HepG2 (cell line): ENCODE data around the gene PHTF1. TPM values are rescaled to one million over a fixed set of nuclear protein-coding genes. Genes with fewer than 3 reads are reported as not detected.

Experiments used
- ATAC-seq: fragments of 200-7000 bp; cut with Tn5 transposase; 3 replicates; pipeline ENCODE4 v1.9.1; 2020; ENCODE audit warnings: mild to moderate bottlenecking, moderate library complexity
- BruUV-seq: library from RNA; stranded (reverse); fragments of 400-500 nt; replicated peaks from 2 replicates; lab custom pipeline; 2021; lab: Mats Ljungman, UMichigan
- CTCF ChIA-PET: fragments of 300-600 bp; formaldehyde crosslinking; extraction: SDS; loops from one replicate; lab custom pipeline; 2021; ENCODE audit warnings: low total read pairs, inconsistent platforms, low intra/inter-chr PET ratio; lab: Yijun Ruan, JAX
- POLR2A ChIA-PET: fragments of 350-600 bp; sonication (Branson Sonifier 250); formaldehyde crosslinking; loops from one replicate; lab custom pipeline; 2020; ENCODE audit warnings: antibody characterized with exemption, inconsistent platforms; lab: Yijun Ruan, JAX
- DNase-seq: peaks from one replicate; pipeline ENCODE4 v3.0.0-alpha.2; 2015; ENCODE audit warnings: low spot score
- FAIRE-seq: peaks from 3 replicates; lab custom pipeline; 2011; peaks lifted over from hg19 to GRCh38; lab: Jason Lieb, UNC
- H2AFZ ChIP-seq: one replicate; pipeline ENCODE4 v1.6.1; 2011; ENCODE audit warnings: low read length, inconsistent platforms
- H3K27ac ChIP-seq: fragments of 300-600 bp; 3 replicates; pipeline ENCODE4 v1.8.0; 2011; ENCODE audit warnings: mixed run types, mild to moderate bottlenecking, mixed read lengths, low read length, inconsistent platforms; ENCODE audit not compliant: insufficient read depth; ENCODE audit errors: extremely low read length
- H3K27me3 ChIP-seq, 2 experiments: fragments of 200-600 bp in 1 of 2; 2 replicates in 1 of 2; 3 replicates in 1 of 2; pipeline versions ENCODE4 v1.6.0 to v1.8.0; 2011; ENCODE audit warnings: low read length in 2 of 2, mild to moderate bottlenecking in 2 of 2, moderate library complexity in 2 of 2, inconsistent platforms in 1 of 2; ENCODE audit not compliant: insufficient read depth in 2 of 2, control insufficient read depth in 1 of 2
- H3K36me3 ChIP-seq, 2 experiments: fragments of 200-600 bp in 1 of 2; replicated peaks in 1 of 2; 2 replicates in 1 of 2; 3 replicates in 1 of 2; pipeline versions ENCODE4 v1.5.1 to v1.8.0; 2011; ENCODE audit warnings: low read length in 2 of 2, inconsistent platforms in 1 of 2; ENCODE audit not compliant: insufficient read depth in 2 of 2, control insufficient read depth in 1 of 2
- H3K4me1 ChIP-seq: 2 replicates; pipeline ENCODE4 v1.5.1; 2012; ENCODE audit warnings: low read length, inconsistent platforms; ENCODE audit not compliant: insufficient read depth
- H3K4me2 ChIP-seq: 2 replicates; pipeline ENCODE4 v1.6.0; 2011; ENCODE audit warnings: low read depth, low read length, inconsistent platforms
- H3K4me3 ChIP-seq, 3 experiments: fragments of 200-600 bp in 1 of 3; sonication (generic), shearing (Covaris generic) in 1 of 3; replicated peaks in 1 of 3; 2 replicates each; pipeline ENCODE4 v1.5.1; 2011 to 2016; ENCODE audit warnings: low read length in 3 of 3, inconsistent platforms in 2 of 3, low read depth in 2 of 3, mild to moderate bottlenecking in 2 of 3, control low read depth in 1 of 3, mixed read lengths in 1 of 3; ENCODE audit not compliant: insufficient read depth in 1 of 3
- H3K79me2 ChIP-seq: one replicate; pipeline ENCODE4 v1.6.1; 2011; ENCODE audit warnings: low read length, inconsistent platforms; ENCODE audit not compliant: insufficient read depth
- H3K9ac ChIP-seq: 2 replicates; pipeline ENCODE4 v1.6.0; 2011; ENCODE audit warnings: mild to moderate bottlenecking, low read depth, low read length, inconsistent platforms; ENCODE audit not compliant: insufficient read depth
- H3K9me3 ChIP-seq: 2 replicates; pipeline ENCODE4 v1.5.1; 2012; ENCODE audit warnings: mild to moderate bottlenecking, low read length
- H4K20me1 ChIP-seq: 2 replicates; pipeline ENCODE4 v1.6.0; 2011; ENCODE audit warnings: inconsistent platforms, mild to moderate bottlenecking, low read length, moderate library complexity; ENCODE audit not compliant: insufficient read depth
- ESRRA ChIP-seq: sonication (generic); formaldehyde crosslinking; IDR thresholded peaks from 2 replicates; pipeline ENCODE4 v1.5.1; 2020; ENCODE audit warnings: mild to moderate bottlenecking, low read depth, missing genetic modification reagents
- FOXO1 ChIP-seq: sonication (generic); formaldehyde crosslinking; IDR thresholded peaks from 2 replicates; pipeline ENCODE4 v1.4.0; 2020; ENCODE audit warnings: missing genetic modification reagents
- HNRNPK ChIP-seq: fragments of 200-400 bp; formaldehyde crosslinking; IDR thresholded peaks from 2 replicates; pipeline ENCODE4 v1.6.1; 2018; ENCODE audit warnings: low read length, low read depth, moderate library complexity, mild to moderate bottlenecking; ENCODE audit not compliant: poor library complexity, severe bottlenecking
- NCOA2 ChIP-seq: sonication (generic); formaldehyde crosslinking; IDR thresholded peaks from 2 replicates; pipeline ENCODE4 v1.8.0; 2022; ENCODE audit warnings: inconsistent platforms
- PHB2 ChIP-seq: fragments of 450-650 bp; IDR thresholded peaks from 2 replicates; pipeline ENCODE4 v1.6.1; 2018; ENCODE audit not compliant: partially characterized antibody
- PRPF4 ChIP-seq: fragments of 200-400 bp; formaldehyde crosslinking; IDR thresholded peaks from 2 replicates; pipeline ENCODE4 v1.6.1; 2016; ENCODE audit warnings: low read length, low read depth; ENCODE audit not compliant: poor library complexity, severe bottlenecking
- RARA ChIP-seq: IDR thresholded peaks from 2 replicates; pipeline ENCODE4 v1.6.1; 2016; ENCODE audit warnings: missing genetic modification reagents, missing compliant biosample characterization
- RCOR2 ChIP-seq: IDR thresholded peaks from 2 replicates; pipeline ENCODE4 v1.6.1; 2016; ENCODE audit warnings: missing biosample characterization, missing genetic modification reagents
- RFX3 ChIP-seq: IDR thresholded peaks from 2 replicates; pipeline ENCODE4 v1.6.1; 2016; ENCODE audit warnings: missing biosample characterization, missing genetic modification reagents
- RXRB ChIP-seq: IDR thresholded peaks from 2 replicates; pipeline ENCODE4 v1.6.1; 2016; ENCODE audit warnings: borderline replicate concordance, missing genetic modification reagents, missing compliant biosample characterization
- WIZ ChIP-seq: sonication (generic); formaldehyde crosslinking; IDR thresholded peaks from 2 replicates; pipeline ENCODE4 v1.5.1; 2020; ENCODE audit warnings: mild to moderate bottlenecking, missing genetic modification reagents
- YY1 ChIP-seq: IDR thresholded peaks from 2 replicates; pipeline ENCODE4 v1.6.1; 2011; ENCODE audit warnings: low read length, low read depth, moderate library complexity, mild to moderate bottlenecking; ENCODE audit not compliant: insufficient read depth, insufficient replicate concordance
- ZNF234 ChIP-seq: sonication (generic); formaldehyde crosslinking; conservative IDR thresholded peaks from 2 replicates; pipeline ENCODE4 v1.5.1; 2020; ENCODE audit warnings: mild to moderate bottlenecking, missing genetic modification reagents
- ZNF543 ChIP-seq: sonication (generic); formaldehyde crosslinking; IDR thresholded peaks from 2 replicates; pipeline ENCODE4 v1.4.0; 2020; ENCODE audit warnings: mild to moderate bottlenecking, missing genetic modification reagents
- ZNF564 ChIP-seq: sonication (generic); formaldehyde crosslinking; IDR thresholded peaks from 2 replicates; pipeline ENCODE4 v1.8.1; 2023; ENCODE audit warnings: mild to moderate bottlenecking, missing genetic modification reagents
- ZNF746 ChIP-seq: sonication (generic); formaldehyde crosslinking; IDR thresholded peaks from 2 replicates; pipeline ENCODE4 v1.8.0; 2022; ENCODE audit warnings: mild to moderate bottlenecking, missing genetic modification reagents
- ZNF83 ChIP-seq: sonication (generic); formaldehyde crosslinking; IDR thresholded peaks from 2 replicates; pipeline ENCODE4 v1.4.0; 2020; ENCODE audit warnings: missing genetic modification reagents, mild to moderate bottlenecking, borderline replicate concordance
- WGBS: methylation state at CpG from one replicate; pipeline ENCODE4 v1.1.6; 2017; ENCODE audit warnings: low lambda C conversion rate; 5-methylcytosine and 5-hydroxymethylcytosine counted together
- in situ Hi-C: cut with HindIII; loops from 2 replicates; pipeline ENCODE4 v1.10.0; 2017; ENCODE audit warnings: low pct_unique_long_range_greater_than_20kb; ENCODE audit not compliant: extremely low pct_ligation_motif_present
- intact Hi-C: fragments of 100-400 bp; cut with micrococcal nuclease; formaldehyde crosslinking; loops from one replicate; pipeline ENCODE4 v1.10.0; 2022; ENCODE audit not compliant: unreplicated experiment
- polyA plus RNA-seq, 8 experiments: library from polyadenylated mRNA; depleted of rRNA in 3 of 8; stranded (reverse) in 7 of 8; unstranded in 1 of 8; fragments of >200 nt; fragmentation: Illumina TruSeq in 4 of 8; extraction: Trizol in 4 of 8; gene quantifications; 2 replicates each; pipeline versions ENCODE4 v1.2.1 to v1.2.3, GENCODE V29; 2011 to 2016; ENCODE audit warnings: low read depth in 4 of 8, missing spikeins in 1 of 8, mixed read lengths in 1 of 8; ENCODE audit not compliant: insufficient read depth in 1 of 8
- total RNA-seq, 5 experiments: library from RNA; depleted of rRNA; stranded (reverse); fragments of >200 nt; fragmentation: Illumina TruSeq; extraction: Trizol; gene quantifications; 2 replicates each; pipeline ENCODE4 v1.2.3, GENCODE V29; 2016; ENCODE audit warnings: low read depth in 1 of 5
- TF ChIP-seq, protein P1 (sequence below): sonication (generic); formaldehyde crosslinking; IDR thresholded peaks from 2 replicates; pipeline ENCODE4 v1.4.0; 2020; ENCODE audit warnings: missing genetic modification reagents

Gene PHTF1
- total and polyA plus RNA-seq, 2 of the 13 experiments (the other 11 are each of a cell fraction or from before 2014, with no cell fraction given), result 5.0 to 19.7 TPM

DNA sequence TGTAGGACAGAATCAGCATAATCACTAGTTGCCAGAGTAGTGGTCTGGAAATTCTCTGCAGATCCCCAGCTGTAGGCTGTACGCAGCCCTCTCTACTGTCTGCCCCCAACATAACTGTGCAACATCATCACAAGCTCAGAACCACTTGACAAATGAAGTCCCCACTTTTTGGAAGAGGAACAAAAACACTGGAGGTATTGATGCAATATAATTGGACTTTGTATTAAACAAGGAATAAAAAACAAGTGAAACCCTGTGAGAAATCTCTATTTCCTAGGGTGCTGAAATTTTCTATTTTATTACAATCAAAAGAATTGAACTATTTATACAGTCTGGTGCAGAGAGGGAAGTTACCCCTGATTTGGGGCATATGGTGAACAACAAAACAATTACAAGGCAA, 15.2 kb downstream of the PHTF1 start:
- Histone ChIP-seq H4K20me1 (no peaks in the 10 kb centered on the region), H3K4me1 (peaks cover 10% of the 10 kb centered on the region), H3K9me3 (no peaks in the 10 kb centered on the region), H3K27me3 (no peaks in the 10 kb centered on the region), H3K9ac (no peak overlapping the region), H3K4me3 (no peak overlapping the region), H3K79me2 (no peaks in the 10 kb centered on the region), H3K27ac (no peak overlapping the region), H2AFZ (no peak overlapping the region), H3K36me3 (peaks cover 0 to 4% of the 10 kb centered on the region in 2 experiments; a peak in 1 of 5 replicates), H3K4me2 (no peak overlapping the region)
- BruUV-seq, result no TSS peak
- TF ChIP-seq PHB2 (no peak), RCOR2 (CRISPR knock-in tag) (no peak), RFX3 (CRISPR knock-in tag) (no peak), ZNF83 (no peak), ZNF564 (CRISPR knock-in tag) (no peak), HNRNPK (no peak), WIZ (CRISPR knock-in tag) (no peak), YY1 (no peak), NCOA2 (no peak), ZNF543 (CRISPR knock-in tag) (no peak), RXRB (CRISPR knock-in tag) (no peak), FOXO1 (CRISPR knock-in tag) (no peak), ESRRA (CRISPR knock-in tag) (no peak), ZNF234 (CRISPR knock-in tag) (no peak), RARA (no peak), ZNF746 (CRISPR knock-in tag) (no peak), PRPF4 (no peak)
- TF ChIP-seq, protein P1, sequence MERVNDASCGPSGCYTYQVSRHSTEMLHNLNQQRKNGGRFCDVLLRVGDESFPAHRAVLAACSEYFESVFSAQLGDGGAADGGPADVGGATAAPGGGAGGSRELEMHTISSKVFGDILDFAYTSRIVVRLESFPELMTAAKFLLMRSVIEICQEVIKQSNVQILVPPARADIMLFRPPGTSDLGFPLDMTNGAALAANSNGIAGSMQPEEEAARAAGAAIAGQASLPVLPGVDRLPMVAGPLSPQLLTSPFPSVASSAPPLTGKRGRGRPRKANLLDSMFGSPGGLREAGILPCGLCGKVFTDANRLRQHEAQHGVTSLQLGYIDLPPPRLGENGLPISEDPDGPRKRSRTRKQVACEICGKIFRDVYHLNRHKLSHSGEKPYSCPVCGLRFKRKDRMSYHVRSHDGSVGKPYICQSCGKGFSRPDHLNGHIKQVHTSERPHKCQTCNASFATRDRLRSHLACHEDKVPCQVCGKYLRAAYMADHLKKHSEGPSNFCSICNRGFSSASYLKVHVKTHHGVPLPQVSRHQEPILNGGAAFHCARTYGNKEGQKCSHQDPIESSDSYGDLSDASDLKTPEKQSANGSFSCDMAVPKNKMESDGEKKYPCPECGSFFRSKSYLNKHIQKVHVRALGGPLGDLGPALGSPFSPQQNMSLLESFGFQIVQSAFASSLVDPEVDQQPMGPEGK, result no peak
- WGBS, result 83% methylated on average over 1 of the region's 1 CpG
- intact Hi-C loops, result no loop called here
- in situ Hi-C loops, result no loop called here
- ChIA-PET POLR2A (no interaction called here), CTCF (no interaction called here)
- FAIRE-seq (no peak), DNase-seq (no peak), ATAC-seq (no peak)
